Left ventricle myocardium inferior (tissue), 1 donor: ENCODE results near the gene ADORA2A. TPM values are rescaled to one million over a fixed set of nuclear protein-coding genes. Genes with fewer than 3 reads are reported as not detected.

Experiments
- DNase-seq: peaks from one replicate; pipeline ENCODE4 v3.0.0-alpha.2; 2020
- H3K27ac ChIP-seq: fragments of 200-600 bp; replicated peaks from 2 replicates; pipeline ENCODE4 v1.8.0; 2021
- H3K27me3 ChIP-seq: fragments of 200-600 bp; 2 replicates; pipeline ENCODE4 v1.8.0; 2021; ENCODE audit warnings: low read depth
- H3K36me3 ChIP-seq: fragments of 200-600 bp; 2 replicates; pipeline ENCODE4 v1.8.0; 2021
- H3K4me1 ChIP-seq: fragments of 200-600 bp; 2 replicates; pipeline ENCODE4 v1.8.0; 2021
- H3K4me3 ChIP-seq: fragments of 200-600 bp; 2 replicates; pipeline ENCODE4 v1.8.0; 2021; ENCODE audit warnings: mild to moderate bottlenecking, moderate library complexity
- H3K9me3 ChIP-seq: fragments of 200-600 bp; replicated peaks from 2 replicates; pipeline ENCODE4 v1.8.0; 2021
- CTCF ChIP-seq: fragments of 200-600 bp; IDR thresholded peaks from 2 replicates; pipeline ENCODE4 v1.8.0; 2021; ENCODE audit warnings: antibody characterized with exemption, mild to moderate bottlenecking, borderline replicate concordance
- intact Hi-C: fragments of 100-400 bp; cut with micrococcal nuclease; formaldehyde crosslinking; loops from one replicate; pipeline ENCODE4 v1.11.0; 2022
- long read RNA-seq: library from polyadenylated mRNA; unstranded; transcript quantifications from one replicate; pipeline ENCODE4 v2.0.0, GENCODE V29; 2021
- total RNA-seq: library from RNA; stranded (reverse); fragmentation: NEBNext Ultra II Directional; extraction: Animal tissue kit (Norgen Biotek cat#: 25700); gene quantifications from one replicate; pipeline ENCODE4 v1.2.1, GENCODE V29; 2021
- donor health status: DM: no; HTN: yes; CAD: no; lungs with severe emphysema.

Gene ADORA2A
- total RNA-seq, result 3.6 TPM
- long read RNA-seq, partial matches to known transcripts, result 1 of 13 reads
- long read RNA-seq, other reads (novel, unspliced or antisense), result 11 of 13 reads

- DNase-seq, result no peak
- peaks cover 82% of the 10 kb centered on the region for H3K4me1 ChIP-seq
- intact Hi-C loops, result loop anchor here (10.0 kb wide), 1 partner anchor 57 kb away; no protein-coding TSS in a partner anchor
- H3K27ac ChIP-seq, result peak within 1 kb of the TSS; percentile 87
- TF ChIP-seq CTCF, result no peak
- H3K36me3 ChIP-seq, result no peaks in the 10 kb centered on the region
- no peaks in the 10 kb centered on the region for H3K9me3 ChIP-seq
- no peaks in the 10 kb centered on the region for H3K27me3 ChIP-seq
- H3K4me3 ChIP-seq, result peak within 1 kb of the TSS; percentile 89
These were observed at the start of gene ADORA2A for GRCh38 chr22:24427500-24428164. TSS of gene ADORA2A (plus strand) at chr22:24427599. CDS start at chr22:24433405, 5,806 bp downstream.

- intact Hi-C loops, result no loop called here
- TF ChIP-seq CTCF, result no peak
- H3K9me3 ChIP-seq, result no peaks in the 10 kb centered on the region
- no peak overlapping the region for H3K4me3 ChIP-seq
- no peak for DNase-seq
- peaks cover 50% of the 10 kb centered on the region for H3K36me3 ChIP-seq
- peaks cover 16% of the 10 kb centered on the region for H3K4me1 ChIP-seq
- peak overlapping the region; percentile 61 for H3K27ac ChIP-seq
- no peaks in the 10 kb centered on the region for H3K27me3 ChIP-seq
These were observed 47.9 kb upstream of the ADORA2A start for GRCh38 chr22:24379536-24379935.

- peak overlapping the region; percentile 61 for H3K27ac ChIP-seq
- peaks cover 16% of the 10 kb centered on the region for H3K4me1 ChIP-seq
- DNase-seq, result no peak
- intact Hi-C loops, result no loop called here
- no peak overlapping the region for H3K4me3 ChIP-seq
- H3K9me3 ChIP-seq, result no peaks in the 10 kb centered on the region
- peaks cover 45% of the 10 kb centered on the region for H3K36me3 ChIP-seq
- H3K27me3 ChIP-seq, result no peaks in the 10 kb centered on the region
- TF ChIP-seq CTCF, result no peak
These were observed 47.0 kb upstream of the ADORA2A start for GRCh38 chr22:24380220-24380904.

- TF ChIP-seq CTCF, result no peak
- H3K27me3 ChIP-seq, result no peaks in the 10 kb centered on the region
- no peaks in the 10 kb centered on the region for H3K9me3 ChIP-seq
- intact Hi-C loops, result no loop called here
- peaks cover 16% of the 10 kb centered on the region for H3K4me1 ChIP-seq
- H3K36me3 ChIP-seq, result peaks cover 40% of the 10 kb centered on the region
- H3K27ac ChIP-seq, result peak overlapping the region; percentile 61
- H3K4me3 ChIP-seq, result no peak overlapping the region
- no peak for DNase-seq
These were observed 46.5 kb upstream of the ADORA2A start for GRCh38 chr22:24380905-24381230.

- H3K4me3 ChIP-seq, result no peak overlapping the region
- no peaks in the 10 kb centered on the region for H3K27me3 ChIP-seq
- H3K9me3 ChIP-seq, result no peaks in the 10 kb centered on the region
- TF ChIP-seq CTCF, result no peak
- intact Hi-C loops, result no loop called here
- peaks cover 18% of the 10 kb centered on the region for H3K36me3 ChIP-seq
- no peak for DNase-seq
- no peak overlapping the region for H3K27ac ChIP-seq
- peaks cover 23% of the 10 kb centered on the region for H3K4me1 ChIP-seq
These were observed 44.3 kb upstream of the ADORA2A start for GRCh38 chr22:24383061-24383460.
